Prostate gland (tissue), 2 donors: Measurements from ENCODE around the gene DOK6. TPM values are rescaled to one million over a fixed set of nuclear protein-coding genes. Genes with fewer than 3 reads are reported as not detected.

Experiments
- DNase-seq: peaks from one replicate; pipeline ENCODE4 v3.0.0-alpha.2; 2019; ENCODE audit warnings: low spot score
- H3K27ac ChIP-seq, 2 donors: fragments of 200-600 bp; sonication (generic); 2 replicates each; pipeline ENCODE4 v1.5.1; 2017 to 2019
- H3K27me3 ChIP-seq: fragments of 200-600 bp; sonication (generic); replicated peaks from 2 replicates; pipeline ENCODE4 v1.5.1; 2019; ENCODE audit not compliant: insufficient read depth
- H3K36me3 ChIP-seq, 2 donors: fragments of 200-600 bp; sonication (generic); 1 replicate in 1 of 2; 2 replicates in 1 of 2; pipeline versions ENCODE4 v1.5.1 to v1.8.1; 2017 to 2019
- H3K4me1 ChIP-seq: fragments of 200-600 bp; sonication (generic); replicated peaks from 2 replicates; pipeline ENCODE4 v1.5.1; 2019
- H3K4me3 ChIP-seq, 2 donors: fragments of 200-600 bp; sonication (generic); 2 replicates each; pipeline ENCODE4 v1.5.1; 2017 to 2019
- H3K9me3 ChIP-seq: fragments of 200-600 bp; sonication (generic); 2 replicates; pipeline ENCODE4 v1.5.1; 2017
- CTCF ChIP-seq, 4 experiments: fragments of 200-600 bp in 2 of 4; fragments of 450-650 bp in 2 of 4; sonication (generic) in 2 of 4; IDR thresholded peaks; 1 replicate in 3 of 4; 2 replicates in 1 of 4; pipeline ENCODE4 v1.5.1; 2016 to 2019; ENCODE audit warnings: antibody characterized with exemption in 4 of 4, mild to moderate bottlenecking in 2 of 4, moderate library complexity in 2 of 4
- POLR2A ChIP-seq: fragments of 450-650 bp; IDR thresholded peaks from one replicate; pipeline ENCODE4 v1.6.1; 2016; ENCODE audit warnings: antibody characterized with exemption, mild to moderate bottlenecking
- POLR2AphosphoS5 ChIP-seq: sonication (generic); formaldehyde crosslinking; IDR thresholded peaks from one replicate; pipeline ENCODE4 v1.6.1; 2017; ENCODE audit warnings: antibody characterized with exemption
- WGBS: methylation state at CpG from one replicate; pipeline ENCODE4 v1.1.5; 2018; 5-methylcytosine and 5-hydroxymethylcytosine counted together
- intact Hi-C: fragments of 100-400 bp; cut with DNase I; formaldehyde crosslinking; loops from one replicate; pipeline ENCODE4 v1.14.2; 2022
- total RNA-seq, 2 donors: library from RNA; depleted of rRNA; stranded (reverse); fragments of >200 nt; gene quantifications; one replicate each; pipeline ENCODE4 v1.1.0, GENCODE V29; 2016

Gene DOK6
- total RNA-seq, 2 donors from 2014 or later, result 0.73 to 1.0 TPM

DNA sequence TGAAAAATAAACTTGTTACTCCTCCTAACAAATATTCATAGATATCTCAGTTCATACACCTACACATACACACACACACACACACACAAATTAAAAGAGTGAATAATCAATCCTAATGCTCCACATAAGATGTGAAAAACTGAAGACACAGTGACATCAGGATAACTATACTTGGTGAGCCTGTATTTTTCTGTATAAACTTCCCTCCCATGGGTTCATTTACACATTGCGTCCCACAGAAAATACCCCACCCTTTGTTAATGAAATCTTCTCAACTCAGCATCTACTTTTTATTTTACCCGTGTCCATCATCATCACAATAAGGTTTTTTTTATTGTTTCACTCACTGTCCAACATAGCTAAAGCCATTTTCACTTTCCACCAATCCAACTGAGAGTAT, 486.6 kb downstream of the DOK6 start:
- WGBS, result 96% methylated on average over 2 of the region's 2 CpGs

DNA sequence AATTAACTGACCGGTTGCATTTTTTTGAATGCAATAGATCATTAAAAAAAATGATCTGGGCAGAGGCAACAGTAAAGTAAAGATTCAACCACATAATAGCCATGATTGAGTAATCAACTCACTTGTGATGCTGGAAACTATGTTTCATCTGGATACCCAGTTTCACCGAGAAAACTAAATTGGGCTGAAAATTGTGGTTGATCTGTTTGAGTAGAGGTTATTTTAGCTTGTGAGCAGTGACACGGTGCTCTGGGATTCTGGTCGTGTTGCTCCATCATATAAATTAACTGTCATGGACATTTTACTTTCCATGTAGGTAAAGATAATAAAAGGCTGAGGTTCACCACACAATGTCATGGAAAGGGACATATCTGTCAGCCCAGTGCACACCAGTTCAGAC, 488.3 kb downstream of the DOK6 start:
- no peak overlapping the region for H3K27ac ChIP-seq
- 92% methylated on average over 4 of the region's 4 CpGs for WGBS
- TF ChIP-seq CTCF (IDR thresholded peaks at IDR 0.05), result no peak
- no peak for TF ChIP-seq POLR2AphosphoS5
- TF ChIP-seq POLR2A, result no peak
- intact Hi-C loops, result no loop called here
- no peak for DNase-seq
- no peaks in the 10 kb centered on the region for H3K4me1 ChIP-seq
- H3K36me3 ChIP-seq, result no peaks in the 10 kb centered on the region
- H3K9me3 ChIP-seq, result no peaks in the 10 kb centered on the region
- no peak overlapping the region for H3K4me3 ChIP-seq
- no peaks in the 10 kb centered on the region for H3K27me3 ChIP-seq

More for the DNA sequence above, 486.6 kb downstream of the DOK6 start:
- Histone ChIP-seq H3K27me3 (no peaks in the 10 kb centered on the region), H3K36me3 (no peaks in the 10 kb centered on the region), H3K9me3 (no peaks in the 10 kb centered on the region), H3K27ac (no peak overlapping the region), H3K4me1 (no peaks in the 10 kb centered on the region), H3K4me3 (no peak overlapping the region)
- no peak for TF ChIP-seq CTCF (IDR thresholded peaks at IDR 0.05)
- no peak for TF ChIP-seq POLR2A
- TF ChIP-seq POLR2AphosphoS5, result no peak
- no peak for DNase-seq
- intact Hi-C loops, result no loop called here

DNA sequence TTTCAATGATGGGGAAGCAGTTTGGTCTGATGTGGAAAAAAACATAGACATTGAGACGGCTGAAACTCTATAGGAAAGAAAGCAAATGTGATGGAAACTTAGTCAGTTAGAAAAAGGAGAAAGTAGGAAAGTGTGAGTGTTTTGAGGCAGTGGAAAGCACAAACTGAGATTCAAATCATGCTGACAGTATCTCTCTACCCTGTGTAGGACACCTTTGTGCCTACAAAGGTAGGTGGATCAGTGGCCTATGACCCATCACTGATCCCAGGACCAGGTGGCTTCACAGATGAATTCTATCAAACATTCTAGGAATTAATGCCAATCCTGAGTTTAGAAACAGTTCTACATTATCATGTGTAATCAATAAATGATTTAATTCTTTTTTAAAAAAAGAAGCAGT, 489.9 kb downstream of the DOK6 start:
- no peaks in the 10 kb centered on the region for H3K9me3 ChIP-seq
- H3K36me3 ChIP-seq, result no peaks in the 10 kb centered on the region
- no peaks in the 10 kb centered on the region for H3K27me3 ChIP-seq
- TF ChIP-seq POLR2A (no peak), CTCF (IDR thresholded peaks at IDR 0.05) (no peak), POLR2AphosphoS5 (no peak)
- no peak overlapping the region for H3K27ac ChIP-seq
- intact Hi-C loops, result no loop called here
- no peaks in the 10 kb centered on the region for H3K4me1 ChIP-seq
- WGBS, result 95% methylated on average over 1 of the region's 1 CpG
- DNase-seq, result no peak
- no peak overlapping the region for H3K4me3 ChIP-seq

GRCh38 chr18:69894467-69894866, 493.8 kb downstream of the DOK6 start:
- no peaks in the 10 kb centered on the region for H3K4me1 ChIP-seq
- intact Hi-C loops, result no loop called here
- 90% methylated on average over 2 of the region's 2 CpGs for WGBS
- TF ChIP-seq POLR2AphosphoS5, result no peak
- no peak for TF ChIP-seq CTCF (IDR thresholded peaks at IDR 0.05)
- TF ChIP-seq POLR2A, result no peak
- H3K36me3 ChIP-seq, result no peaks in the 10 kb centered on the region
- H3K27ac ChIP-seq, result no peak overlapping the region
- H3K4me3 ChIP-seq, result no peak overlapping the region
- no peaks in the 10 kb centered on the region for H3K9me3 ChIP-seq
- no peaks in the 10 kb centered on the region for H3K27me3 ChIP-seq
- no peak for DNase-seq

DNA sequence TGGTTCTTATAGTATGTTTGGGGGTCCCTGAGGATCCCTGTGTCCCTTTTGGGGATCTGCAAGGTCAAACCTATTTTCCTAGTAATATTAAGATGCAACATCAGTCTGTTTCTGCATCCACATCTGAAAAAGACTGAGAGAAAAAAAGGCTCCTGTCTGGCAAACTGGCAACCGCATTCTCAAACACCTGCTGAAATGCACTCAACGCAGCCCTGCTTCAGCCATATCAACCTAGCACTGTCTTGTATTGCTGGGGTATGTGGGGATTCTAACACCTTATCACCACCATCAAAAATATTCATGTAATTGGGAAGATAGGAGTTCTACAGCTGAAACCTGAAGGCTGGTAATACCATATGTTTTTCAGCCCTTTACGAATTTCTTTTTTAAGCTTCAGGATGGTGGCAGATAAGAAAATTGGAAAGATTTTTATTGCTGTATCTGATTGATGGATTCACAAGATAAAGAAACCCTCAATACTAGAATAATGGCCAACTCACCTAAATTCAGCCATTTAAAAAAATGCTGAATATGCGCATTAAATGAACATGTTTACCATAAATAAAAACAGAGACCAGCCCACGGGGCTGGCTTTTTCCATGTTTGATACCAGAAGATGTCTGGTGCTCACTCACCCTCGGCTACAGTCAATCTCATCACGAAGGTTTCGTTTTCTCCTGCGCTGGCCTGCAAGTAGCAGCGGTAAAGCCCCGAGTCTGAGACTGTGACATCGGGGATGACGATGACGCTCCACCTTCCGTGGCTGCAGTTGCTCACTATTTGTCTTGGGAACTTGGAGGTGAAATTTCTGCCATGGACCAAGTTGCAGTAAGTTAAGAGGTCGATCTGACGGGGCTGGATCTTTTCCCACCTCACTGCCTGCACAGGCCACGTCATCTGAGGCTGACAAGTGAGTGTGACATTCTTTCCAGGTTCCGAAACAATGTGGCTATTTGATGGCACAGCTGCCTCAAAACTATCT, 494.7 kb downstream of the DOK6 start:
- H3K9me3 ChIP-seq, result no peaks in the 10 kb centered on the region
- DNase-seq, result no peak
- intact Hi-C loops, result no loop called here
- WGBS, result 86% methylated on average over 19 of the region's 19 CpGs
- H3K27me3 ChIP-seq, result no peaks in the 10 kb centered on the region
- no peak overlapping the region for H3K4me3 ChIP-seq
- no peaks in the 10 kb centered on the region for H3K36me3 ChIP-seq
- no peak for TF ChIP-seq POLR2AphosphoS5
- TF ChIP-seq CTCF (IDR thresholded peaks at IDR 0.05), result no peak
- no peak for TF ChIP-seq POLR2A
- no peaks in the 10 kb centered on the region for H3K4me1 ChIP-seq
- no peak overlapping the region for H3K27ac ChIP-seq
